Activated CD4-positive, alpha-beta T cell treated with anti-CD3 and anti-CD28 coated beads for 36 hours (primary cell): ENCODE results near the gene DLGAP4. TPM values are rescaled to one million over a fixed set of nuclear protein-coding genes. Genes with fewer than 3 reads are reported as not detected.

Experiments
- ATAC-seq: fragments of 200-7000 bp; cut with Tn5 transposase; one replicate; pipeline ENCODE4 v1.10.0; 2021; ENCODE audit warnings: mild to moderate bottlenecking, moderate library complexity
- CTCF ChIA-PET: fragments of 350-600 bp; sonication (Branson Sonifier 250); formaldehyde crosslinking; loops from one replicate; lab custom pipeline; 2021; ENCODE audit warnings: antibody characterized with exemption; lab: Charles Lee
- POLR2A ChIA-PET: fragments of 350-600 bp; sonication (Branson Sonifier 250); formaldehyde crosslinking; loops from one replicate; lab custom pipeline; 2021; ENCODE audit warnings: antibody characterized with exemption, inconsistent platforms; lab: Charles Lee
- DNase-seq: peaks from one replicate; pipeline ENCODE4 v3.0.0-alpha.2; 2020
- H3K27ac Mint-ChIP-seq: one replicate; pipeline ENCODE4 v1.8.0; 2021; ENCODE audit warnings: mixed read lengths
- H3K27me3 Mint-ChIP-seq: one replicate; pipeline ENCODE4 v1.8.0; 2021; ENCODE audit warnings: mixed read lengths
- H3K36me3 Mint-ChIP-seq: one replicate; pipeline ENCODE4 v1.8.0; 2021; ENCODE audit warnings: low read depth, mixed read lengths
- H3K4me1 Mint-ChIP-seq: one replicate; pipeline ENCODE4 v1.8.0; 2021; ENCODE audit warnings: mixed read lengths
- H3K4me3 Mint-ChIP-seq: one replicate; pipeline ENCODE4 v1.8.0; 2021; ENCODE audit warnings: mild to moderate bottlenecking, moderate library complexity, mixed read lengths
- H3K9me3 Mint-ChIP-seq: one replicate; pipeline ENCODE4 v1.8.0; 2021; ENCODE audit warnings: low read depth, mixed read lengths
- intact Hi-C, 2 experiments: fragments of 100-400 bp; cut with DNase I in 1 of 2; cut with micrococcal nuclease in 1 of 2; formaldehyde crosslinking; loops; one replicate each; pipeline versions ENCODE4 v1.14.2 to v1.15.1; 2022 to 2024; cut with DNase I, micrococcal nuclease
- total RNA-seq, 2 experiments: library from RNA; stranded (reverse); gene quantifications; one replicate each; pipeline ENCODE4 v1.2.3, GENCODE V29; 2021

DLGAP4 gene
- total RNA-seq, 2 experiments from 2014 or later, result 19.0 to 21.8 TPM

DNA sequence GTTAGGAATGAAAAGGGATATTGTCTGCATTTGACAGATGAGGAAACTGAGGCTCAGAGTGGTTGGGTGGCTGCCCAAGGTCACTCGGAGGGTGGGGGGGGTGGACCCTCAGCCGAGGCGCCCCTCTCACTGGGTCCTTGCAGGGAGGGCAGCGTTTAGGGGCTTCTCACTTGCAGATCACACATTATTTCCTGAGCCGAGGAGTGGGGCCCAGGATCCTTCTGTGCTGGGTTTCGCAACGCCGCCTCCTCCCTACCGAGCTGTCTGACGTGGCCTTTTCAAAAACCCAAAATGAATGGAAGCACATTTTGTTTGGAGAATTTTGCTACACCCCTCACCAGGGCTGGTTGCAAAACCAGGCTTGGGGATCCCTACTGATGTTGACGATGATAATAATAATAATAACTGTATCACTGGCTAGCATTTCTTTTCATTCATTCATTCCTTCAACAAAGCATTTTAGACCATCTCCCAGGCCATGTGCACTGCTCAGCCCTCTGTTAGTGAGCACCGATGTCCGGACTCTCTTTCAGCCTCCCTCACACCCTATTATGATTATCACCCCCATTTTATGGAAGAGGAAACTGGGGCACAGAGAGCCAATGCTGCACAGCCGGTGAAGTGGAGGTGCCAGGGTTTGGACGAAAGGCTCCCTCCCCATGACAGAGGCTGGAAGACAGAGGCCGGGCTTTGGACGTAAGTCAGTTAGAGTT, 5.2 kb downstream of the DLGAP4 start:
- CTCF ChIA-PET, result no interaction called here

DNA sequence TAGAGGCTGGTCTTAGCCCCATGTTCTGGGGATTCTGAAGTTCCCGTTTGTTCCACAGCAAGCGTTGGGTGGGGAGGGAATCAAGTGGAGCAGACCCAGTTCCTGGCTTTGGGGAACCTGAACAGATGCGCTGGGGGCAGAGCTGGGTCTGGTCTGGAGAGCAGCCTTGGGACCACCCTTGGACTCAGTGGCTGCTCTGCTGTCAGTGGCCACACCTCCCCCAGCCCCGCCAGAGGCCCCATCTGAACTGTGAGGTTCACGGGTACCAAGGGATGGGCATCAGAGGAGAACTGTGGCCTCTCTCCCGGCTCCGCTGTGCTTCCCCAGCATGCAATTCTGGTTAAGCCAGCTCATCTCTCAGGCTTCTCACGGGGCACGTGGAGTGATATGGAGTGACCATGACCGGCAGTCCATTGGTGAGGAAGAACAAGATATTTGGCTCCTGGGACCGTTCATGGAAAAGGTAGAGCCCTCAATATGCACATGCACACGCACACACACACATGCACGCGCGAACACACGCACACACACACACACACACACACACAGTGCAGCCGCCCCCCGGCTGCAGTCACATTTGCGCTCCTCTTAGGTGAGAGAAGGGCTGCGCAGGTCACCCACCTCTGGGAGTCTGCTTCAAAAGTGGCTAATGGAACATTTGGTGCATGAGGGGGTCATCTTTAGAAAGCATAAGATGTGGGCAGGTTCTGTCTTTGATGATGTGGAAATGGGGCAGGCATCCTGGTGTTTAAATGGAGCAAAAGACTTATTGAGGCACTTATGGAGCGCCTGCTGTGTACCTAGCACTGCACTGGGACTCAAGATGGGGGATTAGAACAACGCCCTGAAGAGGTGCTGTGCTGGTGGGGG, 6.0 kb downstream of the DLGAP4 start:
- H3K9me3 Mint-ChIP-seq, result no peaks in the 10 kb centered on the region
- peaks cover 40% of the 10 kb centered on the region for H3K27me3 Mint-ChIP-seq
- no peaks in the 10 kb centered on the region for H3K4me1 Mint-ChIP-seq
- no peak overlapping the region for H3K27ac Mint-ChIP-seq
- H3K4me3 Mint-ChIP-seq, result no peak overlapping the region
- intact Hi-C loops, result no loop called here
- ChIA-PET POLR2A (no interaction called here), CTCF (interaction anchor here (1.2 kb wide), 1 partner anchor 128 kb away, joined by 3 read pairs; no protein-coding TSS in a partner anchor)
- H3K36me3 Mint-ChIP-seq, result no peaks in the 10 kb centered on the region
- ATAC-seq (no peak), DNase-seq (no peak)

More for the DNA sequence above, 5.2 kb downstream of the DLGAP4 start:
- H3K27ac Mint-ChIP-seq, result no peak overlapping the region
- H3K36me3 Mint-ChIP-seq, result no peaks in the 10 kb centered on the region
- POLR2A ChIA-PET, result no interaction called here
- ATAC-seq (no peak), DNase-seq (no peak)
- no peaks in the 10 kb centered on the region for H3K4me1 Mint-ChIP-seq
- intact Hi-C loops, result no loop called here
- H3K4me3 Mint-ChIP-seq, result no peak overlapping the region
- peaks cover 40% of the 10 kb centered on the region for H3K27me3 Mint-ChIP-seq
- H3K9me3 Mint-ChIP-seq, result no peaks in the 10 kb centered on the region

DNA sequence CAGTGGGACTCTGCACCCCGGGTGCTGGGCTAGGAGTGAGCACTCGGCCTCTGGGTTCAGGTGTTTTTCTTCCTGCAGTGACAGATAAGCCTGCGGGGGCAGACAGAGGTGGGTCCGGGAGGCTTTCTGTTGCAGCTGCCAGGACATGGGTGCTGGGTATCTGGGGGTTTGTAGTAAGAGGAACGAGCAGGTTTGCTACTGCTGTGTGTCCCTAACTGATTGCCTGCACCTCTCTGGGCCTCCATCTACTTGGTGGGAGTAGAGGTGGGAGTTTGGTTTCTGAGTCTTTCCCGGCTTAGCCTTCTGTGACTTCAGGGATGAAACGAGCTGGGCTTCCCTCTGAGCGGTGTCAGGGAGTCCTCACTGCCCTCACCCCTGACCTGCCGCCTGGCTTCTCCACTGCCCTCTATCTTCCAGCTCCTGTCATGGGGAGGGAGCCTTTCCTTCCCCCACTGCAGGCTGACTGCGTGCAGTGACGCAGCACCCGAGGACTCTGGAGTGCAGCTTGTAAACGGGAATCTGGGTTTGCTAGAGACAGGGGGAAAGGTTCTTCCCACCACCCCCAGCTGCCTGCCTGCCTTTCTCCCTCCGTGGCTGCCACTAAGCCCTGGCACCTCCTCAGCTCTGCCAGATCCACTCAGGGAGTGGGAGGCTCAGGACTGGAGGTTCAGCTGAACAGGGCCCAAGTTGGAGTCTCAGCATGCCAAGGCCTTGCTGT, 6.7 kb downstream of the DLGAP4 start:
- no peaks in the 10 kb centered on the region for H3K4me1 Mint-ChIP-seq
- no peak overlapping the region for H3K4me3 Mint-ChIP-seq
- ATAC-seq (no peak), DNase-seq (no peak)
- no peaks in the 10 kb centered on the region for H3K36me3 Mint-ChIP-seq
- CTCF ChIA-PET, result interaction anchor here (1.2 kb wide), 1 partner anchor 127 kb away, joined by 3 read pairs; no protein-coding TSS in a partner anchor
- H3K27ac Mint-ChIP-seq, result no peak overlapping the region
- H3K9me3 Mint-ChIP-seq, result no peaks in the 10 kb centered on the region
- POLR2A ChIA-PET, result no interaction called here
- H3K27me3 Mint-ChIP-seq, result peaks cover 34% of the 10 kb centered on the region
- intact Hi-C loops, result no loop called here

GRCh38 chr20:36313476-36313875, 7.3 kb downstream of the DLGAP4 start:
- ChIA-PET CTCF (interaction anchor here (1.2 kb wide), 1 partner anchor 126 kb away, joined by 3 read pairs; no protein-coding TSS in a partner anchor), POLR2A (no interaction called here)
- no peak for ATAC-seq
- Mint-ChIP-seq H3K36me3 (no peaks in the 10 kb centered on the region), H3K27ac (no peak overlapping the region), H3K27me3 (peaks cover 31% of the 10 kb centered on the region), H3K9me3 (no peaks in the 10 kb centered on the region), H3K4me1 (no peaks in the 10 kb centered on the region), H3K4me3 (no peak overlapping the region)
- no peak for DNase-seq
- intact Hi-C loops, result no loop called here

DNA sequence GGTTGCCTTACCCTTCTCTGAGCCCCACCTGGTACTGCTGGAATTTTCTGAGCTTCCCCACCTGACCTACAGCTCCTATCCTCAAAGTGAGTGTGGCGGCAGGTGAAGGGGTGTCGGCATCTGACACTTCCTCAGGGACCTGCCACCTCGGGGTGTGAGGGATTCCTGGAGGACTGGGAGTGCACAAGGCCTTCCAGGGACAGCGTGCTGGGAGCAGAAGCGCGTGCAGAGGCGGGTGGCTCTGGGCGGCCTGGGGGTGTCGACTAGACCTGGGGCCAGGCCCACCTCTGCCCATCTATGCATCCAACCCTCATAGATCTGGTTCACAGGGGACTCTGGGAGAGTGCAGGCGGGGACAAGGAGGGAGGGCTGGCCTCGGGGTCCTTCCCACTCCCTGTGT, 7.8 kb downstream of the DLGAP4 start:
- no peak overlapping the region for H3K27ac Mint-ChIP-seq
- no peak overlapping the region for H3K4me3 Mint-ChIP-seq
- no peaks in the 10 kb centered on the region for H3K4me1 Mint-ChIP-seq
- CTCF ChIA-PET, result no interaction called here
- no peaks in the 10 kb centered on the region for H3K36me3 Mint-ChIP-seq
- intact Hi-C loops, result no loop called here
- DNase-seq (no peak), ATAC-seq (no peak)
- H3K9me3 Mint-ChIP-seq, result no peaks in the 10 kb centered on the region
- peaks cover 30% of the 10 kb centered on the region for H3K27me3 Mint-ChIP-seq
- POLR2A ChIA-PET, result no interaction called here

- POLR2A ChIA-PET, result no interaction called here
- CTCF ChIA-PET, result no interaction called here
- Mint-ChIP-seq H3K9me3 (no peaks in the 10 kb centered on the region), H3K27me3 (peaks cover 21% of the 10 kb centered on the region), H3K36me3 (no peaks in the 10 kb centered on the region), H3K4me1 (no peaks in the 10 kb centered on the region), H3K4me3 (no peak overlapping the region), H3K27ac (no peak overlapping the region)
- DNase-seq, result no peak
- no peak for ATAC-seq
- intact Hi-C loops, result no loop called here
Observed at GRCh38 chr20:36314734-36315544, 8.8 kb downstream of the DLGAP4 start.

- no peak overlapping the region for H3K27ac Mint-ChIP-seq
- no peak for ATAC-seq
- intact Hi-C loops, result no loop called here
- CTCF ChIA-PET, result interaction anchor here (0.5 to 0.9 kb wide), 3 partner anchors 12 to 303 kb away, joined by 3 read pairs; no protein-coding TSS in a partner anchor
- no peak overlapping the region for H3K4me3 Mint-ChIP-seq
- no peak for DNase-seq
- H3K27me3 Mint-ChIP-seq, result peaks cover 16% of the 10 kb centered on the region
- no peaks in the 10 kb centered on the region for H3K4me1 Mint-ChIP-seq
- POLR2A ChIA-PET, result interaction anchor here (0.5 kb wide), 1 partner anchor 604 kb away, joined by 3 read pairs; no protein-coding TSS in a partner anchor
- H3K36me3 Mint-ChIP-seq, result no peaks in the 10 kb centered on the region
- no peaks in the 10 kb centered on the region for H3K9me3 Mint-ChIP-seq
Observed at GRCh38 chr20:36315545-36316351, 9.6 kb downstream of the DLGAP4 start.

- peaks cover 9% of the 10 kb centered on the region for H3K27me3 Mint-ChIP-seq
- no peaks in the 10 kb centered on the region for H3K36me3 Mint-ChIP-seq
- intact Hi-C loops, result no loop called here
- H3K4me1 Mint-ChIP-seq, result no peaks in the 10 kb centered on the region
- ATAC-seq (no peak), DNase-seq (no peak)
- H3K27ac Mint-ChIP-seq, result no peak overlapping the region
- H3K4me3 Mint-ChIP-seq, result no peak overlapping the region
- ChIA-PET POLR2A (interaction anchor here (0.6 kb wide), 1 partner anchor 468 kb away, joined by 4 read pairs; no protein-coding TSS in a partner anchor), CTCF (no interaction called here)
- no peaks in the 10 kb centered on the region for H3K9me3 Mint-ChIP-seq
Observed at GRCh38 chr20:36317675-36318074, 11.5 kb downstream of the DLGAP4 start.

GRCh38 chr20:36318166-36318565, 12.0 kb downstream of the DLGAP4 start:
- Mint-ChIP-seq H3K4me3 (no peak overlapping the region), H3K4me1 (no peaks in the 10 kb centered on the region), H3K36me3 (no peaks in the 10 kb centered on the region), H3K27me3 (peaks cover 8% of the 10 kb centered on the region), H3K27ac (no peak overlapping the region), H3K9me3 (no peaks in the 10 kb centered on the region)
- CTCF ChIA-PET, result no interaction called here
- no peak for ATAC-seq
- POLR2A ChIA-PET, result no interaction called here
- intact Hi-C loops, result no loop called here
- DNase-seq, result no peak
